Thyroid gland (tissue), 4 donors: ENCODE results near the gene PTCD1. TPM values are rescaled to one million over a fixed set of nuclear protein-coding genes. Genes with fewer than 3 reads are reported as not detected.
"Not testable (repeated sequence)": the region's sequence is repeated elsewhere in the genome, so short reads cannot be mapped to it uniquely, and the experiment has no call there.

ENCODE experiments used
- DNase-seq, 2 donors: peaks; one replicate each; pipeline ENCODE4 v3.0.0-alpha.2; 2019
- H3K27ac ChIP-seq, 3 donors: fragments of 200-600 bp; sonication (generic); 1 replicate in 2 of 3; 2 replicates in 1 of 3; pipeline ENCODE4 v1.5.1; 2016 to 2019; ENCODE audit warnings: mild to moderate bottlenecking in 1 of 3, moderate library complexity in 1 of 3
- H3K27me3 ChIP-seq: fragments of 200-600 bp; sonication (generic); one replicate; pipeline ENCODE4 v1.5.1; 2019
- H3K36me3 ChIP-seq, 2 donors: fragments of 200-600 bp; sonication (generic); one replicate each; pipeline ENCODE4 v1.5.1; 2016 to 2019
- H3K4me1 ChIP-seq, 2 donors: fragments of 200-600 bp; sonication (generic); one replicate each; pipeline ENCODE4 v1.5.1; 2017 to 2019
- H3K4me3 ChIP-seq, 3 donors: fragments of 200-600 bp; sonication (generic); replicated peaks in 1 of 3; 1 replicate in 2 of 3; 2 replicates in 1 of 3; pipeline ENCODE4 v1.5.1; 2016; ENCODE audit warnings: mild to moderate bottlenecking in 1 of 3
- H3K9me3 ChIP-seq: fragments of 200-600 bp; sonication (generic); one replicate; pipeline ENCODE4 v1.5.1; 2017
- CTCF ChIP-seq, 6 experiments: fragments of 200-600 bp in 3 of 6; fragments of 450-650 bp in 3 of 6; sonication (generic) in 3 of 6; IDR thresholded peaks; one replicate each; pipeline ENCODE4 v1.5.1; 2016 to 2019; ENCODE audit warnings: antibody characterized with exemption in 6 of 6, mild to moderate bottlenecking in 2 of 6, inconsistent platforms in 1 of 6, moderate library complexity in 1 of 6
- POLR2A ChIP-seq, 2 donors: fragments of 450-650 bp; IDR thresholded peaks; one replicate each; pipeline ENCODE4 v1.6.1; 2017; ENCODE audit warnings: antibody characterized with exemption in 2 of 2, mild to moderate bottlenecking in 2 of 2, moderate library complexity in 1 of 2
- WGBS, 2 donors: methylation state at CpG; one replicate each; pipeline ENCODE4 v1.1.5; 2017; 5-methylcytosine and 5-hydroxymethylcytosine counted together
- intact Hi-C: fragments of 100-400 bp; cut with DNase I; formaldehyde crosslinking; loops from one replicate; pipeline ENCODE4 v1.15.1; 2023
- total RNA-seq, 4 donors: library from RNA; depleted of rRNA; stranded (reverse); fragments of >200 nt; gene quantifications; one replicate each; pipeline ENCODE4 v1.2.3, GENCODE V29; 2016

PTCD1 gene
- total RNA-seq, 4 donors from 2014 or later = 5.4 to 9.6 (median 8.2) TPM

- TF ChIP-seq CTCF (IDR thresholded peaks at IDR 0.05) = no peak
- no peak for TF ChIP-seq POLR2A (IDR thresholded peaks at IDR 0.05)
- WGBS, 2 donors = 90 to 97% methylated on average over 15 to 23 of the region's 23 CpGs
- Histone ChIP-seq H3K27me3 (no peaks in the 10 kb centered on the region), H3K4me1 (peaks cover 6 to 12% of the 10 kb centered on the region in 2 donors), H3K4me3 (no peak overlapping the region), H3K27ac (no peak overlapping the region), H3K36me3 (peaks cover 55 to 56% of the 10 kb centered on the region in 2 donors), H3K9me3 (no peaks in the 10 kb centered on the region)
- intact Hi-C loops = no loop called here
- no peak for DNase-seq
Measured at GRCh38 chr7:99390941-99391602, 47.5 kb downstream of the PTCD1 start.

GRCh38 chr7:99389772-99390171, 48.8 kb downstream of the PTCD1 start:
- no peaks in the 10 kb centered on the region for H3K9me3 ChIP-seq
- TF ChIP-seq CTCF (IDR thresholded peaks at IDR 0.05) = no peak
- TF ChIP-seq POLR2A (IDR thresholded peaks at IDR 0.05) = no peak
- H3K4me3 ChIP-seq = no peak overlapping the region
- no peak for DNase-seq
- peaks cover 46 to 57% of the 10 kb centered on the region in 2 donors for H3K36me3 ChIP-seq
- no peaks in the 10 kb centered on the region for H3K27me3 ChIP-seq
- H3K4me1 ChIP-seq = peaks cover 6 to 12% of the 10 kb centered on the region in 2 donors
- WGBS, 2 donors = 94 to 95% methylated on average over 7 to 11 of the region's 13 CpGs
- H3K27ac ChIP-seq = no peak overlapping the region
- intact Hi-C loops = no loop called here

- intact Hi-C loops = no loop called here
Measured at GRCh38 chr7:99387912-99388311, 50.7 kb downstream of the PTCD1 start.

GRCh38 chr7:99387239-99387635, 51.4 kb downstream of the PTCD1 start:
- H3K27me3 ChIP-seq, H3K9me3 ChIP-seq, H3K4me3 ChIP-seq, DNase-seq, intact Hi-C loops, H3K27ac ChIP-seq, H3K4me1 ChIP-seq: not testable (repeated sequence)
- WGBS, 2 donors = 92 to 95% methylated on average over 14 of the region's 14 CpGs
- peaks cover 42 to 52% of the 10 kb centered on the region in 2 donors for H3K36me3 ChIP-seq

More at GRCh38 chr7:99387912-99388311, 50.7 kb downstream of the PTCD1 start:
- H3K4me1 ChIP-seq = peaks cover 4 to 6% of the 10 kb centered on the region in 2 donors
- H3K9me3 ChIP-seq = no peaks in the 10 kb centered on the region
- no peak overlapping the region for H3K4me3 ChIP-seq
- TF ChIP-seq POLR2A (IDR thresholded peaks at IDR 0.05) = no peak
- TF ChIP-seq CTCF (IDR thresholded peaks at IDR 0.05) = no peak
- H3K27ac ChIP-seq = no peak overlapping the region
- no peak for DNase-seq
- WGBS, 2 donors = 93 to 100% methylated on average over 3 to 17 of the region's 20 CpGs
- peaks cover 42 to 52% of the 10 kb centered on the region in 2 donors for H3K36me3 ChIP-seq
- H3K27me3 ChIP-seq = no peaks in the 10 kb centered on the region

- TF ChIP-seq CTCF (IDR thresholded peaks at IDR 0.05) (no peak), POLR2A (IDR thresholded peaks at IDR 0.05) (no peak)
- Histone ChIP-seq H3K4me3 (no peak overlapping the region), H3K9me3 (no peaks in the 10 kb centered on the region), H3K27me3 (no peaks in the 10 kb centered on the region), H3K4me1 (peaks cover 0 to under 1% of the 10 kb centered on the region in 2 donors), H3K36me3 (peaks cover 42 to 52% of the 10 kb centered on the region in 2 donors), H3K27ac (no peak overlapping the region)
- intact Hi-C loops = no loop called here
- DNase-seq = no peak
- WGBS, 2 donors = 92 to 93% methylated on average over 5 to 9 of the region's 9 CpGs
Measured at GRCh38 chr7:99386584-99387238, 51.9 kb downstream of the PTCD1 start.
